Measurements from ENCODE around the gene ZBTB32. TPM values are rescaled to one million over a fixed set of nuclear protein-coding genes. Genes with fewer than 3 reads are reported as not detected.

The ZBTB32 gene
- total RNA-seq, 2 donors from 2014 or later = not detected

DNA sequence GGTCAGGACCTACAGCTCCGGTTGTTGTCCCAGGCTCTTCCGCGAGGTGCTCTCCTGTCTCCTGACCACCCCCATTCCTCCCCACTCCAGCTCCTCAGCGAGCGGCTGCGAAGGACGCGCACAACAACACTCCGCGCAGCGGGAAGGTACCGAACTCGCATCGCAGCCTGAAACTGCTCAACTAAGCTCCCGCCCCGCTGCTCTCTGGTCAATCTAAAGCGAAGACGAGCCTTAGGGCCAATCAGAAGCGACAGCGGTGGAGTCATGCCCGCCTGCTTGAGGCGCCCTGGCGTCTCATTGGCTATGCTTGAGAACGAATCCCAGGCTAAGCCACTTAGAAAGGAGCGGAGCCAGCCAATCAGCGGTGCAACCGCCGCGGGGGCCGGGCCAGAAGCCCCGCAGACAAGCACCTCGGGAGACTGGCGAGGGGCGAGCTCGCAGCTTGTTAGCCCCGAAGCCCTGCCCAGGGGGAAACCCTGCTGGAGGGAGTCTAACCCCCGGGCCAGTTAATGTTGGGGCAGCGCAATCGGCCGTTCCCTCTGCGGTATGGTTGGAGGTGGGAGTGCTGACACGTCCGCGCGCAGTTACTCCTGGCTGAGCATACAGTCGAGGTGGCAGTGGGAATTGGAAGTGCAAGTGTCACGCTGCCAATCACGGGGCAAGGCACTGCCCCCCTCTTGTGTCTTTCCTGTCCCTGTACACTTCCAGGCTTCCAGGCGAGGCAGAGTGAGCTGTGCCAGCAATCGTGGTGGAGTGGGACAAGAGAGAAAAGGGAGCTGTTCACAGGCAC is 1.9 kb upstream of the ZBTB32 start:
- TF ChIP-seq, protein P1, sequence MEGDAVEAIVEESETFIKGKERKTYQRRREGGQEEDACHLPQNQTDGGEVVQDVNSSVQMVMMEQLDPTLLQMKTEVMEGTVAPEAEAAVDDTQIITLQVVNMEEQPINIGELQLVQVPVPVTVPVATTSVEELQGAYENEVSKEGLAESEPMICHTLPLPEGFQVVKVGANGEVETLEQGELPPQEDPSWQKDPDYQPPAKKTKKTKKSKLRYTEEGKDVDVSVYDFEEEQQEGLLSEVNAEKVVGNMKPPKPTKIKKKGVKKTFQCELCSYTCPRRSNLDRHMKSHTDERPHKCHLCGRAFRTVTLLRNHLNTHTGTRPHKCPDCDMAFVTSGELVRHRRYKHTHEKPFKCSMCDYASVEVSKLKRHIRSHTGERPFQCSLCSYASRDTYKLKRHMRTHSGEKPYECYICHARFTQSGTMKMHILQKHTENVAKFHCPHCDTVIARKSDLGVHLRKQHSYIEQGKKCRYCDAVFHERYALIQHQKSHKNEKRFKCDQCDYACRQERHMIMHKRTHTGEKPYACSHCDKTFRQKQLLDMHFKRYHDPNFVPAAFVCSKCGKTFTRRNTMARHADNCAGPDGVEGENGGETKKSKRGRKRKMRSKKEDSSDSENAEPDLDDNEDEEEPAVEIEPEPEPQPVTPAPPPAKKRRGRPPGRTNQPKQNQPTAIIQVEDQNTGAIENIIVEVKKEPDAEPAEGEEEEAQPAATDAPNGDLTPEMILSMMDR (conservative IDR thresholded peaks at IDR 0.05) = no peak
- H3K4me1 Mint-ChIP-seq = peaks cover 2% of the 10 kb centered on the region
- H3K27ac Mint-ChIP-seq = peak overlapping the region; percentile 90
- Histone ChIP-seq H3K4me1 (ENCODE audit: control insufficient read depth, insufficient read depth, low read length) (no peaks in the 10 kb centered on the region), H3K9me3 (ENCODE audit: control insufficient read depth, low read length) (no peaks in the 10 kb centered on the region), H3K9ac (ENCODE audit: extremely low read depth, low read length, poor library complexity, severe bottlenecking) (peak overlapping the region; percentile 25), H3K4me3 (ENCODE audit: low read length) (peak overlapping the region; percentile 85), H3K36me3 (ENCODE audit: control insufficient read depth, insufficient read depth, low read length) (no peaks in the 10 kb centered on the region), H3K27me3 (ENCODE audit: control insufficient read depth, insufficient read depth, low read length, poor library complexity, severe bottlenecking) (peaks cover 11% of the 10 kb centered on the region), H3K27ac (ENCODE audit: low read depth, low read length) (no peak overlapping the region)
- no peaks in the 10 kb centered on the region for H3K9me3 Mint-ChIP-seq
- peak overlapping the region; percentile 57 for H3K4me3 Mint-ChIP-seq
- H3K27me3 Mint-ChIP-seq (ENCODE audit: insufficient read depth) = peaks cover 26% of the 10 kb centered on the region
- H3K36me3 Mint-ChIP-seq (ENCODE audit: low read depth) = no peaks in the 10 kb centered on the region
- 1 to 6% methylated on average over 7 to 50 of the region's 50 CpGs for WGBS, 2 experiments (ENCODE audit: insufficient coverage in 1 of 2, insufficient read length in 1 of 2)
- DNase-seq = peak; percentile 99

- Histone ChIP-seq H3K27ac (ENCODE audit: low read depth, low read length) (no peak overlapping the region), H3K9ac (ENCODE audit: extremely low read depth, low read length, poor library complexity, severe bottlenecking) (no peak overlapping the region), H3K9me3 (ENCODE audit: control insufficient read depth, low read length) (no peaks in the 10 kb centered on the region), H3K36me3 (ENCODE audit: control insufficient read depth, insufficient read depth, low read length) (no peaks in the 10 kb centered on the region), H3K4me3 (ENCODE audit: low read length) (no peak overlapping the region), H3K4me1 (ENCODE audit: control insufficient read depth, insufficient read depth, low read length) (no peaks in the 10 kb centered on the region), H3K27me3 (ENCODE audit: control insufficient read depth, insufficient read depth, low read length, poor library complexity, severe bottlenecking) (peaks cover 11% of the 10 kb centered on the region)
- TF ChIP-seq, protein P1 (conservative IDR thresholded peaks at IDR 0.05) = no peak
- WGBS, 2 experiments (ENCODE audit: insufficient coverage in 1 of 2, insufficient read length in 1 of 2) = 68 to 70% methylated on average over 5 to 8 of the region's 9 CpGs
- peak; percentile 71 for DNase-seq
- no peaks in the 10 kb centered on the region for H3K36me3 Mint-ChIP-seq (ENCODE audit: low read depth)
- H3K27me3 Mint-ChIP-seq (ENCODE audit: insufficient read depth) = peaks cover 26% of the 10 kb centered on the region
- H3K9me3 Mint-ChIP-seq = no peaks in the 10 kb centered on the region
- H3K4me3 Mint-ChIP-seq = peak overlapping the region; percentile 57
- no peak overlapping the region for H3K27ac Mint-ChIP-seq
- peaks cover 2% of the 10 kb centered on the region for H3K4me1 Mint-ChIP-seq
Observed at GRCh38 chr19:35703343-35703742, 1.0 kb upstream of the ZBTB32 start.

DNA sequence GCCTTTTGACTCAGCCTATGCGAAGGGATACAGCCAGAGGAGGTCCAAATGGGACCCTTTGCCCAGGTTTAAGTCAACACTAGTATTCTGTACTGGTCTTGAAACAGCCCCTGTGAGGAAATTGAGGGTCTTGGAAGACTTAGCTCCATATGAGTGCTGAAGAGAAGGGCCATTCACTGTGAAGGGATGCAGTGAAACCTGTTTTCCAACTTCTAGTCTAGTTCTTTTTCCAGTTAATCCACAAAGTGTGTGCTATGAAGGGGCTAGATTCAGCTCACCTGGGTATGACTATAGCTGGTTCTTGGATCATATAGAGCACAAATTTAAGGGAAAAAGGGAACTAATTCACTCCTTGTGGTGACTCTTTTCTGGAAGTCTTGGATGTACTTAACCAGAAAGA is 4.0 kb downstream of the ZBTB32 start:
- TF ChIP-seq, protein P1 (conservative IDR thresholded peaks at IDR 0.05) = no peak
- no peak overlapping the region for H3K9ac ChIP-seq (ENCODE audit: extremely low read depth, low read length, poor library complexity, severe bottlenecking)
- WGBS, 2 experiments (ENCODE audit: insufficient coverage in 1 of 2, insufficient read length in 1 of 2) = 92% methylated on average over 1 of the region's 1 CpG

More for the DNA sequence above, 4.0 kb downstream of the ZBTB32 start:
- Histone ChIP-seq H3K4me3 (ENCODE audit: low read length) (no peak overlapping the region), H3K9me3 (ENCODE audit: control insufficient read depth, low read length) (no peaks in the 10 kb centered on the region), H3K27ac (ENCODE audit: low read depth, low read length) (no peak overlapping the region), H3K27me3 (ENCODE audit: control insufficient read depth, insufficient read depth, low read length, poor library complexity, severe bottlenecking) (peaks cover 11% of the 10 kb centered on the region), H3K4me1 (ENCODE audit: control insufficient read depth, insufficient read depth, low read length) (no peaks in the 10 kb centered on the region), H3K36me3 (ENCODE audit: control insufficient read depth, insufficient read depth, low read length) (no peaks in the 10 kb centered on the region)
- no peak for DNase-seq
- Mint-ChIP-seq H3K36me3 (ENCODE audit: low read depth) (no peaks in the 10 kb centered on the region), H3K4me1 (no peaks in the 10 kb centered on the region), H3K27me3 (ENCODE audit: insufficient read depth) (peaks cover 22% of the 10 kb centered on the region), H3K9me3 (no peaks in the 10 kb centered on the region), H3K27ac (no peak overlapping the region), H3K4me3 (no peak overlapping the region)
